HG03457 (cell line): ENCODE data around the gene PHKB.
"Not testable (repeated sequence)": the region's sequence is repeated elsewhere in the genome, so short reads cannot be mapped to it uniquely, and the experiment has no call there.

Experiments
- ATAC-seq: cut with Tn5 transposase; IDR thresholded peaks from one replicate; pipeline ENCODE4 v1.9.1; 2021; ENCODE audit warnings: moderate number of reproducible peaks; ENCODE audit not compliant: unreplicated experiment

Gene PHKB

GRCh38 chr16:47554587-47554986, 93.5 kb downstream of the PHKB start:
- not testable (repeated sequence) for ATAC-seq

- ATAC-seq: no peak
Observed at GRCh38 chr16:47561286-47561685, 100.2 kb downstream of the PHKB start.

GRCh38 chr16:47562366-47562765, 101.2 kb downstream of the PHKB start:
- ATAC-seq: no peak

- no peak for ATAC-seq
Observed at GRCh38 chr16:47565454-47565853, 104.3 kb downstream of the PHKB start.

GRCh38 chr16:47567321-47567720, 106.2 kb downstream of the PHKB start:
- ATAC-seq: no peak

- ATAC-seq: no peak
Observed at GRCh38 chr16:47568351-47568750, 107.2 kb downstream of the PHKB start.

- no peak for ATAC-seq
Observed at GRCh38 chr16:47571049-47571448, 109.9 kb downstream of the PHKB start.

- no peak for ATAC-seq
Observed at GRCh38 chr16:47571711-47572110, 110.6 kb downstream of the PHKB start.

- no peak for ATAC-seq
Observed at GRCh38 chr16:47574091-47575054, 113.2 kb downstream of the PHKB start.

- ATAC-seq: no peak
Observed at GRCh38 chr16:47577029-47577428, 115.9 kb downstream of the PHKB start.

- ATAC-seq: no peak
Observed at GRCh38 chr16:47578033-47578432, 116.9 kb downstream of the PHKB start.

- no peak for ATAC-seq
Observed at GRCh38 chr16:47578573-47578972, 117.4 kb downstream of the PHKB start.

- no peak for ATAC-seq
Observed at GRCh38 chr16:47581114-47581513, 120.0 kb downstream of the PHKB start.

GRCh38 chr16:47584464-47585225, 123.5 kb downstream of the PHKB start:
- ATAC-seq: no peak

- no peak for ATAC-seq
Observed at GRCh38 chr16:47586121-47586520, 125.0 kb downstream of the PHKB start.

GRCh38 chr16:47590472-47590871, 129.3 kb downstream of the PHKB start:
- ATAC-seq: no peak

GRCh38 chr16:47592232-47592631, 131.1 kb downstream of the PHKB start:
- ATAC-seq: no peak

- ATAC-seq: no peak
Observed at GRCh38 chr16:47599512-47599911, 138.4 kb downstream of the PHKB start.

GRCh38 chr16:47600376-47600775, 139.2 kb downstream of the PHKB start:
- ATAC-seq: no peak

GRCh38 chr16:47604306-47604705, 143.2 kb downstream of the PHKB start:
- ATAC-seq: no peak

GRCh38 chr16:47611042-47611441, 149.9 kb downstream of the PHKB start:
- ATAC-seq: no peak
